ENCODE results near the gene SLC40A1. TPM values are rescaled to one million over a fixed set of nuclear protein-coding genes. Genes with fewer than 3 reads are reported as not detected.

The SLC40A1 gene
- total and polyA plus RNA-seq, 2 donors from 2014 or later = 45.8 to 78.4 TPM

DNA sequence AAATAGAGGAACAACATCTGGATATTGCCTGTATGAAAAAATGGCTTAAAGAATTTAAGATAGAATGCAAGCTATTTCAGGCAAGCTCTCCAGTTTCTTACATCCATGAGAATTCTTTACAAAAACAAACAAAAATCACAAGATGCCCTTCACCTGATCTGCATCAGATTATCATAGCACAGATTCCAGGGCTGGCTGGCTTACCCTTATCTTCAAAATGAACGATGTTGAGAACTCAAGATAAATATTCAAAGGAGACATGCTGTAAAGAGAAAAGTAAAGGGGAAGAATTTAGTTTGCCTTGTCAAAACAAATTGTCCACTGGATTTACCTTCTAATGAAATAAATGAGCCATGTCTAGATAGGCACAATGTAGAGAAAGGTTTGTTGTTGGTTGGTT lies 18.7 kb upstream of the SLC40A1 start:
- Histone ChIP-seq H3K4me1 (ENCODE audit: control insufficient read depth in 2 of 3, insufficient read depth in 2 of 3, low read depth in 1 of 3, low read length in 3 of 3) (no peaks in the 10 kb centered on the region), H3K4me3 (ENCODE audit: low read length in 3 of 3) (no peak overlapping the region), H3K27ac (ENCODE audit: low read depth in 2 of 2, low read length in 2 of 2) (no peak overlapping the region), H3K27me3 (ENCODE audit: control insufficient read depth, insufficient read depth, low read length) (no peaks in the 10 kb centered on the region), H3K9me3 (ENCODE audit: control insufficient read depth in 2 of 3, insufficient read depth in 1 of 3, low read length in 3 of 3) (no peaks in the 10 kb centered on the region), H3K9ac (ENCODE audit: low read length in 3 of 3) (no peak overlapping the region), H3K36me3 (ENCODE audit: control insufficient read depth in 2 of 3, insufficient read depth in 3 of 3, low read length in 3 of 3) (no peaks in the 10 kb centered on the region)
- TF ChIP-seq, protein P1, sequence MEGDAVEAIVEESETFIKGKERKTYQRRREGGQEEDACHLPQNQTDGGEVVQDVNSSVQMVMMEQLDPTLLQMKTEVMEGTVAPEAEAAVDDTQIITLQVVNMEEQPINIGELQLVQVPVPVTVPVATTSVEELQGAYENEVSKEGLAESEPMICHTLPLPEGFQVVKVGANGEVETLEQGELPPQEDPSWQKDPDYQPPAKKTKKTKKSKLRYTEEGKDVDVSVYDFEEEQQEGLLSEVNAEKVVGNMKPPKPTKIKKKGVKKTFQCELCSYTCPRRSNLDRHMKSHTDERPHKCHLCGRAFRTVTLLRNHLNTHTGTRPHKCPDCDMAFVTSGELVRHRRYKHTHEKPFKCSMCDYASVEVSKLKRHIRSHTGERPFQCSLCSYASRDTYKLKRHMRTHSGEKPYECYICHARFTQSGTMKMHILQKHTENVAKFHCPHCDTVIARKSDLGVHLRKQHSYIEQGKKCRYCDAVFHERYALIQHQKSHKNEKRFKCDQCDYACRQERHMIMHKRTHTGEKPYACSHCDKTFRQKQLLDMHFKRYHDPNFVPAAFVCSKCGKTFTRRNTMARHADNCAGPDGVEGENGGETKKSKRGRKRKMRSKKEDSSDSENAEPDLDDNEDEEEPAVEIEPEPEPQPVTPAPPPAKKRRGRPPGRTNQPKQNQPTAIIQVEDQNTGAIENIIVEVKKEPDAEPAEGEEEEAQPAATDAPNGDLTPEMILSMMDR (IDR thresholded peaks at IDR 0.05; ENCODE audit: borderline replicate concordance, extremely low read depth, insufficient read depth) = no peak
- intact Hi-C loops (cut with DNase I) = no loop called here
- DNase-seq (no peak), FAIRE-seq (no peak)

DNA sequence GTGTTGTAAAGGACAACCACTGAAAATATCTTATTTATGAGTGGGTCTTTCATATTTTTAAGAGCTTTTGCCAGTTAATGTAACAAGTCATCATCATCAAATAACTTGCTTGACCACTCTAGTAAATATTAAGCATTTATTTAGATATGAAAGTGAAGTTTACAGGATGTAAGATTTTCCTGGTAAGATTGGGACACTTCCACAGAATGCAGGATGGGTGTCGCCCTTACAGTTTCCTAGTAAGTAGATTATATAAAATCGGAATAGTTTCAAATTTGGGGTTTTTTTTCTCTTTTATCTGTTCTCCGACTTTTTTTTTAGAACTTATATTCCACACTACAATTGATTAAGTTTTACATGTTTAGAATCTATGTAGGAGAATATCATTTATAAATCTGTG lies 14.8 kb upstream of the SLC40A1 start:
- no peak overlapping the region for H3K27ac ChIP-seq (ENCODE audit: low read depth in 2 of 2, low read length in 2 of 2)

DNA sequence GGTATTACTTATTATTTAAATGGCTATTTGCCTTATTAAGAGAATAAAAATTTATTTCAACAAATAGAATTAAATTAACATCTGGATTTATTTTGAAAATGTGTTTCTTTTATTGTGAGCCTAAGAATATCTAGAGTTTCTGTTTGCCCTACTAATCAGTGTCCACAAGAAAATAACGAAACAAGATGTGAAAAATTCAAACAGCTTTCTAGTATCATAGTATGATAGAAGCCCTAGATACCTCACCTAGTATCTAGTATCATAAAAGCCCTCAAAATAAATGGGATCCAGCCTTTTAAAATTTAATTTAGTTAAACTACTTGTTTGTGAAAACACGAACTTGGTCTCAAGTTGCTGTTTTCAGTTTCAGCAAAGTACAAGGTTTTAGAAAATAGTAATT lies 13.7 kb upstream of the SLC40A1 start:
- H3K4me3 ChIP-seq (ENCODE audit: low read length in 3 of 3) = no peak overlapping the region
- H3K4me1 ChIP-seq (ENCODE audit: control insufficient read depth in 2 of 3, insufficient read depth in 2 of 3, low read depth in 1 of 3, low read length in 3 of 3) = no peaks in the 10 kb centered on the region
- H3K9me3 ChIP-seq (ENCODE audit: control insufficient read depth in 2 of 3, insufficient read depth in 1 of 3, low read length in 3 of 3) = no peaks in the 10 kb centered on the region
- no peak overlapping the region for H3K27ac ChIP-seq (ENCODE audit: low read depth in 2 of 2, low read length in 2 of 2)
- TF ChIP-seq, protein P1 (IDR thresholded peaks at IDR 0.05; ENCODE audit: borderline replicate concordance, extremely low read depth, insufficient read depth) = no peak
- DNase-seq (no peak), FAIRE-seq (no peak)
- no peaks in the 10 kb centered on the region for H3K27me3 ChIP-seq (ENCODE audit: control insufficient read depth, insufficient read depth, low read length)
- intact Hi-C loops (cut with DNase I) = no loop called here
- no peak overlapping the region for H3K9ac ChIP-seq (ENCODE audit: low read length in 3 of 3)
- H3K36me3 ChIP-seq (ENCODE audit: control insufficient read depth in 2 of 3, insufficient read depth in 3 of 3, low read length in 3 of 3) = no peaks in the 10 kb centered on the region

More for the DNA sequence above, 14.8 kb upstream of the SLC40A1 start:
- TF ChIP-seq, protein P1 (IDR thresholded peaks at IDR 0.05; ENCODE audit: borderline replicate concordance, extremely low read depth, insufficient read depth) = no peak
- no peak for FAIRE-seq
- no peaks in the 10 kb centered on the region for H3K4me1 ChIP-seq (ENCODE audit: control insufficient read depth in 2 of 3, insufficient read depth in 2 of 3, low read depth in 1 of 3, low read length in 3 of 3)
- intact Hi-C loops (cut with DNase I) = no loop called here
- H3K9me3 ChIP-seq (ENCODE audit: control insufficient read depth in 2 of 3, insufficient read depth in 1 of 3, low read length in 3 of 3) = no peaks in the 10 kb centered on the region
- H3K4me3 ChIP-seq (ENCODE audit: low read length in 3 of 3) = no peak overlapping the region
- no peak for DNase-seq
- no peak overlapping the region for H3K9ac ChIP-seq (ENCODE audit: low read length in 3 of 3)
- H3K36me3 ChIP-seq (ENCODE audit: control insufficient read depth in 2 of 3, insufficient read depth in 3 of 3, low read length in 3 of 3) = no peaks in the 10 kb centered on the region
- H3K27me3 ChIP-seq (ENCODE audit: control insufficient read depth, insufficient read depth, low read length) = no peaks in the 10 kb centered on the region

DNA sequence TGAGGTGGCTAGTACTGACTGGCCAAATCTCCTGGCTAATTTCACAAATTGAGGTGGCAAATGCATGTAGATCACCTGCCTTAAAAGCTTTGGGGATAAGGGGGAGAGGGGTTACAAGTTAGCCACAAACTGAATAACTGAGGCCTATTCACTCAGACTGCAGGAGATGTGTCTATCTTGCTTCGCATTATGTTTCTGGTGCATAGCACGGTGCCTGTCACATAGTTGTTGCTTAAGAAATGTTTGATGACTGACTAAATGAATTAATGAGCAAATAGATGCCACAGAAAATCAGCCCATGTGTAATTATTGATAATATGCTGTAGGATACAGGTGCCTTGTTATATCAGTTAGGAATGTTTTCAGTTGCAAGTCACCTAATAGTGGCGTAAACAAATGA lies 12.5 kb upstream of the SLC40A1 start:
- FAIRE-seq (no peak), DNase-seq (no peak)
- TF ChIP-seq, protein P1 (IDR thresholded peaks at IDR 0.05; ENCODE audit: borderline replicate concordance, extremely low read depth, insufficient read depth) = no peak
- Histone ChIP-seq H3K27ac (ENCODE audit: low read depth in 2 of 2, low read length in 2 of 2) (no peak overlapping the region), H3K27me3 (ENCODE audit: control insufficient read depth, insufficient read depth, low read length) (no peaks in the 10 kb centered on the region), H3K4me1 (ENCODE audit: control insufficient read depth in 2 of 3, insufficient read depth in 2 of 3, low read depth in 1 of 3, low read length in 3 of 3) (no peaks in the 10 kb centered on the region), H3K9ac (ENCODE audit: low read length in 3 of 3) (no peak overlapping the region), H3K4me3 (ENCODE audit: low read length in 3 of 3) (no peak overlapping the region), H3K36me3 (ENCODE audit: control insufficient read depth in 2 of 3, insufficient read depth in 3 of 3, low read length in 3 of 3) (no peaks in the 10 kb centered on the region), H3K9me3 (ENCODE audit: control insufficient read depth in 2 of 3, insufficient read depth in 1 of 3, low read length in 3 of 3) (no peaks in the 10 kb centered on the region)
- intact Hi-C loops (cut with DNase I) = no loop called here

All from kidney (tissue), 14 donors.